Measurements from ENCODE around the gene FOXO3B. TPM values are rescaled to one million over a fixed set of nuclear protein-coding genes. Genes with fewer than 3 reads are reported as not detected.

FOXO3B gene
- total and polyA plus RNA-seq, 10 donors, result 0.24 to 9.1 (median 4.3) TPM

Small RNA genes within 50 kb of the gene (small RNA-seq; reads per million reads assigned to genes)
- gene AC026271.2 (0 reads per million in 4 donors), gene AC026271.4 (0 reads per million in 4 donors)

Other genes with a start within 250 kb of the FOXO3B start
- gene LGALS9C, start 205.5 kb downstream of the FOXO3B start, total RNA-seq, result 1 to 10 TPM in 5 of 7 donors, under 1 TPM in 2; 0.20 to 6.1 (median 2.3) TPM
- 1 to 10 TPM in 2 of 3 donors, under 1 TPM in 1; 0.59 to 2.1 (median 1.2) TPM for gene LGALS9C, start 205.5 kb downstream of the FOXO3B start, polyA plus RNA-seq
- gene TBC1D28, start 37.9 kb downstream of the FOXO3B start, total RNA-seq, result not detected
- not detected for gene TBC1D28, start 37.9 kb downstream of the FOXO3B start, polyA plus RNA-seq
- under 1 TPM in 1 of 7 donors, not detected in 6; 0.11 TPM for gene FBXW10, start 61.7 kb upstream of the FOXO3B start, total RNA-seq
- gene FBXW10, start 61.7 kb upstream of the FOXO3B start, polyA plus RNA-seq, result under 1 TPM; 0.07 to 0.10 (median 0.08) TPM
- 10 to 100 TPM; 25.2 to 40.5 (median 33.1) TPM for gene TVP23B, start 98.9 kb upstream of the FOXO3B start, total RNA-seq
- gene TVP23B, start 98.9 kb upstream of the FOXO3B start, polyA plus RNA-seq, result 10 to 100 TPM; 16.3 to 17.9 (median 17.2) TPM
- 10 to 100 TPM; 27.5 to 44.8 (median 32.1) TPM for gene PRPSAP2, start 175.8 kb upstream of the FOXO3B start, total RNA-seq
- 10 to 100 TPM; 26.3 to 31.4 (median 27.1) TPM for gene PRPSAP2, start 175.8 kb upstream of the FOXO3B start, polyA plus RNA-seq

Data from spleen (tissue), 11 donors.